Adrenal gland (tissue), 5 donors: Measurements from ENCODE around the gene LIPT1.

Experiments used
- POLR2A ChIP-seq, 2 donors: fragments of 450-650 bp; IDR thresholded peaks; one replicate each; pipeline ENCODE4 v1.6.1; 2017; ENCODE audit warnings: antibody characterized with exemption in 2 of 2, mild to moderate bottlenecking in 2 of 2, moderate library complexity in 1 of 2
- TF ChIP-seq, protein P1 (sequence below), 6 experiments: fragments of 450-650 bp in 4 of 6; fragments of 200-600 bp in 2 of 6; sonication (generic) in 1 of 6; IDR thresholded peaks; 1 replicate in 5 of 6; 2 replicates in 1 of 6; pipeline versions ENCODE4 v1.5.1 to v1.8.0; 2016 to 2021; ENCODE audit warnings: antibody characterized with exemption in 6 of 6, mild to moderate bottlenecking in 2 of 6, moderate library complexity in 1 of 6
- donor health status: DM: no; HTN: no; CAD: no.

DNA sequence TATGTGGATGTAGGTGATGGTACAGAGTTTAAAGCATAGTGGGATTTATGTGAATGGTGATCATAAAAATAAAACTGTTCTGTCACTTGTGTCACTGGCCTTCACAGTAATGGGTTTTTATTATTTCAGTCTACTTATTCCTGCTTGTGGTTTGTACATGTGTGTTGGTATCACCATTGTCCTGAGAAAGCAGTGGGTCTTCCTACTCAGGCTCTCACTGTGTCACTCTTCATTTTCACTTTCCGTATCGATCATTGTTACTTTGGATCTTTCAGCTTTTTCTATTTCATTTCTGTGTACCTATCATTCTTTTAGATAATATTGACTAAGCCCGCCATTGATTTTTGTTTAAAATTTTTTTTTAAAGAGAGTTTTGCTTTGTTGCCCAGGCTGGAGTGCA, 33.6 kb downstream of the LIPT1 start:
- TF ChIP-seq POLR2A (IDR thresholded peaks at IDR 0.05): no peak
- TF ChIP-seq, protein P1, sequence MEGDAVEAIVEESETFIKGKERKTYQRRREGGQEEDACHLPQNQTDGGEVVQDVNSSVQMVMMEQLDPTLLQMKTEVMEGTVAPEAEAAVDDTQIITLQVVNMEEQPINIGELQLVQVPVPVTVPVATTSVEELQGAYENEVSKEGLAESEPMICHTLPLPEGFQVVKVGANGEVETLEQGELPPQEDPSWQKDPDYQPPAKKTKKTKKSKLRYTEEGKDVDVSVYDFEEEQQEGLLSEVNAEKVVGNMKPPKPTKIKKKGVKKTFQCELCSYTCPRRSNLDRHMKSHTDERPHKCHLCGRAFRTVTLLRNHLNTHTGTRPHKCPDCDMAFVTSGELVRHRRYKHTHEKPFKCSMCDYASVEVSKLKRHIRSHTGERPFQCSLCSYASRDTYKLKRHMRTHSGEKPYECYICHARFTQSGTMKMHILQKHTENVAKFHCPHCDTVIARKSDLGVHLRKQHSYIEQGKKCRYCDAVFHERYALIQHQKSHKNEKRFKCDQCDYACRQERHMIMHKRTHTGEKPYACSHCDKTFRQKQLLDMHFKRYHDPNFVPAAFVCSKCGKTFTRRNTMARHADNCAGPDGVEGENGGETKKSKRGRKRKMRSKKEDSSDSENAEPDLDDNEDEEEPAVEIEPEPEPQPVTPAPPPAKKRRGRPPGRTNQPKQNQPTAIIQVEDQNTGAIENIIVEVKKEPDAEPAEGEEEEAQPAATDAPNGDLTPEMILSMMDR (IDR thresholded peaks at IDR 0.05): no peak
